SU-DHL-6 (cell line): ENCODE data around the gene FAM120A.

Source experiments
- H2AFZ ChIP-seq: fragments of 200-600 bp; sonication (generic); 2 replicates; pipeline ENCODE4 v1.6.1; 2014; ENCODE audit warnings: low read depth, mild to moderate bottlenecking, moderate library complexity, mixed read lengths, antibody characterized with exemption, low read length; ENCODE audit not compliant: severe bottlenecking
- H3F3A ChIP-seq: fragments of 200-600 bp; shearing (Covaris generic); 2 replicates; pipeline ENCODE4 v1.6.0; 2016; ENCODE audit warnings: antibody characterized with exemption, mild to moderate bottlenecking; ENCODE audit not compliant: insufficient read depth
- H3K27ac ChIP-seq: fragments of 200-600 bp; sonication (generic); 2 replicates; pipeline ENCODE4 v1.5.1; 2016; ENCODE audit warnings: low read depth, mild to moderate bottlenecking, low read length, moderate library complexity, mixed read lengths
- H3K27me3 ChIP-seq: fragments of 200-600 bp; sonication (generic), shearing (Covaris generic); 2 replicates; pipeline ENCODE4 v1.6.0; 2014; ENCODE audit warnings: mild to moderate bottlenecking, low read length
- H3K36me3 ChIP-seq: fragments of 200-600 bp; sonication (generic); 2 replicates; pipeline ENCODE4 v1.6.1; 2014; ENCODE audit warnings: mild to moderate bottlenecking, low read length, mixed read lengths
- H3K4me2 ChIP-seq: fragments of 300-600, 200-600 bp; shearing (Covaris generic), sonication (generic); 2 replicates; pipeline ENCODE4 v1.6.0; 2014; ENCODE audit warnings: low read length, low read depth, mild to moderate bottlenecking; ENCODE audit not compliant: poor library complexity, severe bottlenecking
- H3K4me3 ChIP-seq: fragments of 200-600 bp; sonication (generic); 2 replicates; pipeline ENCODE4 v1.5.1; 2014; ENCODE audit warnings: antibody characterized with exemption, low read length, mild to moderate bottlenecking, mixed read lengths; ENCODE audit not compliant: insufficient read depth, poor library complexity, severe bottlenecking
- H3K79me2 ChIP-seq: fragments of 200-600 bp; sonication (generic); 2 replicates; pipeline ENCODE4 v1.6.1; 2014; ENCODE audit warnings: mild to moderate bottlenecking, low read length, moderate library complexity; ENCODE audit not compliant: insufficient read depth
- H3K9ac ChIP-seq: fragments of 200-600 bp; sonication (generic); 2 replicates; pipeline ENCODE4 v1.7.0; 2014; ENCODE audit warnings: mild to moderate bottlenecking, low read length
- H3K9me2 ChIP-seq: fragments of 200-600 bp; sonication (generic); replicated peaks from 2 replicates; pipeline ENCODE4 v1.6.1; 2014; ENCODE audit warnings: low read length; ENCODE audit not compliant: insufficient read depth
- H3K9me3 ChIP-seq: fragments of 200-600 bp; sonication (generic); 2 replicates; pipeline ENCODE4 v1.6.1; 2014; ENCODE audit warnings: low read length, mixed read lengths; ENCODE audit not compliant: insufficient read depth
- H4K20me1 ChIP-seq: fragments of 200-600 bp; sonication (generic); 2 replicates; pipeline ENCODE4 v1.6.1; 2014; ENCODE audit warnings: low read depth, mild to moderate bottlenecking, antibody characterized with exemption, low read length, moderate library complexity, mixed read lengths
- EZH2phosphoT487 ChIP-seq: fragments of 200-600 bp; sonication (generic), shearing (Covaris generic); conservative IDR thresholded peaks from 2 replicates; pipeline ENCODE4 v1.6.1; 2018; ENCODE audit warnings: mild to moderate bottlenecking, antibody characterized with exemption, low read length, moderate library complexity, mixed read lengths
- TF ChIP-seq, protein P1 (sequence below): fragments of 200-600 bp; sonication (generic); IDR thresholded peaks from one replicate; pipeline ENCODE4 v1.5.1; 2017; ENCODE audit warnings: antibody characterized with exemption, mild to moderate bottlenecking, low read length, moderate library complexity; ENCODE audit not compliant: insufficient read depth, poor library complexity, severe bottlenecking

The FAM120A gene

GRCh38 chr9:93465855-93466254, 14.4 kb downstream of the FAM120A start:
- Histone ChIP-seq H2AFZ (no peak overlapping the region), H3F3A (peaks cover 11% of the 10 kb centered on the region; the same call in 1 of the 2 replicates), H3K9me2 (no peaks in the 10 kb centered on the region), H3K36me3 (no peaks in the 10 kb centered on the region), H3K79me2 (peaks cover 100% of the 10 kb centered on the region), H3K9ac (no peak overlapping the region), H3K27me3 (no peaks in the 10 kb centered on the region), H3K9me3 (no peaks in the 10 kb centered on the region), H3K4me3 (no peak overlapping the region), H3K4me2 (no peak overlapping the region), H4K20me1 (0 out of 2 replicates have a peak, but pooled peaks cover 5% of the 10 kb centered on the region), H3K27ac (no peak overlapping the region)
- TF ChIP-seq, protein P1, sequence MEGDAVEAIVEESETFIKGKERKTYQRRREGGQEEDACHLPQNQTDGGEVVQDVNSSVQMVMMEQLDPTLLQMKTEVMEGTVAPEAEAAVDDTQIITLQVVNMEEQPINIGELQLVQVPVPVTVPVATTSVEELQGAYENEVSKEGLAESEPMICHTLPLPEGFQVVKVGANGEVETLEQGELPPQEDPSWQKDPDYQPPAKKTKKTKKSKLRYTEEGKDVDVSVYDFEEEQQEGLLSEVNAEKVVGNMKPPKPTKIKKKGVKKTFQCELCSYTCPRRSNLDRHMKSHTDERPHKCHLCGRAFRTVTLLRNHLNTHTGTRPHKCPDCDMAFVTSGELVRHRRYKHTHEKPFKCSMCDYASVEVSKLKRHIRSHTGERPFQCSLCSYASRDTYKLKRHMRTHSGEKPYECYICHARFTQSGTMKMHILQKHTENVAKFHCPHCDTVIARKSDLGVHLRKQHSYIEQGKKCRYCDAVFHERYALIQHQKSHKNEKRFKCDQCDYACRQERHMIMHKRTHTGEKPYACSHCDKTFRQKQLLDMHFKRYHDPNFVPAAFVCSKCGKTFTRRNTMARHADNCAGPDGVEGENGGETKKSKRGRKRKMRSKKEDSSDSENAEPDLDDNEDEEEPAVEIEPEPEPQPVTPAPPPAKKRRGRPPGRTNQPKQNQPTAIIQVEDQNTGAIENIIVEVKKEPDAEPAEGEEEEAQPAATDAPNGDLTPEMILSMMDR: no peak
- no peak for TF ChIP-seq EZH2phosphoT487

GRCh38 chr9:93466416-93467061, 15.1 kb downstream of the FAM120A start:
- peak overlapping the region; percentile 22 for H3K4me2 ChIP-seq
- no peak overlapping the region for H3K4me3 ChIP-seq
- no peak overlapping the region for H2AFZ ChIP-seq
- no peak for TF ChIP-seq EZH2phosphoT487
- TF ChIP-seq, protein P1: no peak
- H3K36me3 ChIP-seq: peaks cover 4% of the 10 kb centered on the region
- H3K79me2 ChIP-seq: peaks cover 100% of the 10 kb centered on the region
- H3K27me3 ChIP-seq: no peaks in the 10 kb centered on the region
- H3K9me2 ChIP-seq: no peaks in the 10 kb centered on the region
- no peak overlapping the region for H3K27ac ChIP-seq
- no peak overlapping the region for H3K9ac ChIP-seq
- 0 out of 2 replicates have a peak, but pooled peaks cover 5% of the 10 kb centered on the region for H4K20me1 ChIP-seq
- H3F3A ChIP-seq: peaks cover 11% of the 10 kb centered on the region; the same call in 1 of the 2 replicates
- no peaks in the 10 kb centered on the region for H3K9me3 ChIP-seq

GRCh38 chr9:93467062-93467416, 15.6 kb downstream of the FAM120A start:
- Histone ChIP-seq H3K9me3 (no peaks in the 10 kb centered on the region), H3K4me2 (peak overlapping the region; percentile 22), H3K79me2 (peaks cover 100% of the 10 kb centered on the region), H3F3A (peaks cover 11% of the 10 kb centered on the region; the same call in 1 of the 2 replicates), H4K20me1 (0 out of 2 replicates have a peak, but pooled peaks cover 5% of the 10 kb centered on the region), H3K27ac (no peak overlapping the region), H3K9me2 (no peaks in the 10 kb centered on the region), H3K4me3 (no peak overlapping the region), H3K36me3 (peaks cover 5% of the 10 kb centered on the region), H2AFZ (no peak overlapping the region), H3K27me3 (no peaks in the 10 kb centered on the region), H3K9ac (no peak overlapping the region)
- TF ChIP-seq, protein P1: no peak
- no peak for TF ChIP-seq EZH2phosphoT487
